ENCODE data around the gene NUAK2. TPM values are rescaled to one million over a fixed set of nuclear protein-coding genes. Genes with fewer than 3 reads are reported as not detected.
A peak's percentile ranks its signal among the peaks of the same experiment; 100 is the strongest.

The NUAK2 gene
- total RNA-seq, 1 experiment from 2014 or later, result 25.7 TPM

DNA sequence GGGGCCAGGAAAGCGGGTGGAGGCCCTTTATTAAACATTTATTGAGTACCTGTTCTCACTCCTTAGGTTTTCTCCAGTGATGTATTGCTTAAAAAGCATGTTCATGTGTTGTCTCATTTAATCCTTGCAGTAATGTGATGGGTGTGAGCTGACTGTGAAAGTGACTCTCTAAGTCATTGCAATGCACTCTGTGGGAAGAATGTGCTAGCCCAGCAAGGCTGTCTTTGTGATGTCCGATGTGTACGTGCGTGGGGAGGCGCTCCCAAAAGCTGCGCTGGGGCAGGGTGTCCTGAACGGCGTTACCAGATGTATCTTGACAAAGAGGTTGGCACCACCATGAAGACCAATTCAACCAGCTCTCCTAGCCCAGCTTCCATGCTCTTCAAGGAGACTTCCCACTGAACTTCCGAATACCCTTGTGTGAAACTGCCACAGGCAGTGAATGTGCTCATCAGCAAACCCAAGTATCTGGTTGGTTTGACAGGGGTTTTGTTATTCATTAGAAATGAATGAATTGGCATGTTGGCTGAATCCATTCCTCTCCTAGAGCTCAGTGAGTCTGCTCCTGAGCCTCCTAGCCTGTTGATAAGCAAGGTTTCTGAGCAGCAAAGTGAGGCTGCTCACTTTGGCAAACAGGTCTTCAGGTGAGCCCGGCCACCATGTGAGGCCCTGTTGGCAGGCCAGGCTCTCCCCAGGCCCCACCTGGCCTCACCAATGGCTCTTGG lies 28.0 kb downstream of the NUAK2 start:
- Mint-ChIP-seq H3K9me3 (ENCODE audit: unreplicated experiment) (no peaks in the 10 kb centered on the region), H3K4me1 (ENCODE audit: low read depth, unreplicated experiment) (peaks cover 52% of the 10 kb centered on the region), H3K36me3 (ENCODE audit: insufficient read depth, unreplicated experiment) (peaks cover 16% of the 10 kb centered on the region), H3K27me3 (ENCODE audit: insufficient read depth, unreplicated experiment) (no peaks in the 10 kb centered on the region), H3K4me3 (ENCODE audit: unreplicated experiment) (peak overlapping the region; percentile 46), H3K27ac (ENCODE audit: unreplicated experiment) (peak overlapping the region; percentile 97)
- DNase-seq, result no peak
- intact Hi-C loops (cut with micrococcal nuclease; ENCODE audit: unreplicated experiment), result no loop called here
- no peaks in the 10 kb centered on the region for H3K36me3 ChIP-seq (ENCODE audit: control insufficient read depth, insufficient read depth, low read length)
- peaks cover 72% of the 10 kb centered on the region for H3K4me1 ChIP-seq
- H3K4me3 ChIP-seq (ENCODE audit: low read depth, low read length), result no peak overlapping the region
- TF ChIP-seq, protein P1, sequence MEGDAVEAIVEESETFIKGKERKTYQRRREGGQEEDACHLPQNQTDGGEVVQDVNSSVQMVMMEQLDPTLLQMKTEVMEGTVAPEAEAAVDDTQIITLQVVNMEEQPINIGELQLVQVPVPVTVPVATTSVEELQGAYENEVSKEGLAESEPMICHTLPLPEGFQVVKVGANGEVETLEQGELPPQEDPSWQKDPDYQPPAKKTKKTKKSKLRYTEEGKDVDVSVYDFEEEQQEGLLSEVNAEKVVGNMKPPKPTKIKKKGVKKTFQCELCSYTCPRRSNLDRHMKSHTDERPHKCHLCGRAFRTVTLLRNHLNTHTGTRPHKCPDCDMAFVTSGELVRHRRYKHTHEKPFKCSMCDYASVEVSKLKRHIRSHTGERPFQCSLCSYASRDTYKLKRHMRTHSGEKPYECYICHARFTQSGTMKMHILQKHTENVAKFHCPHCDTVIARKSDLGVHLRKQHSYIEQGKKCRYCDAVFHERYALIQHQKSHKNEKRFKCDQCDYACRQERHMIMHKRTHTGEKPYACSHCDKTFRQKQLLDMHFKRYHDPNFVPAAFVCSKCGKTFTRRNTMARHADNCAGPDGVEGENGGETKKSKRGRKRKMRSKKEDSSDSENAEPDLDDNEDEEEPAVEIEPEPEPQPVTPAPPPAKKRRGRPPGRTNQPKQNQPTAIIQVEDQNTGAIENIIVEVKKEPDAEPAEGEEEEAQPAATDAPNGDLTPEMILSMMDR (IDR thresholded peaks at IDR 0.05; ENCODE audit: insufficient read depth in 1 of 2, low read depth in 1 of 2, low read length in 1 of 2, severe bottlenecking in 1 of 2, unreplicated experiment in 1 of 2), result no peak
- H3K9me3 ChIP-seq, result no peaks in the 10 kb centered on the region
- ChIA-PET CTCF (interaction anchor here (0.8 to 1.8 kb wide), 5 partner anchors 9 to 192 kb away, joined by 4 to 17 read pairs (median 5); no protein-coding TSS in a partner anchor), POLR2A (interaction anchor here (2.4 kb wide), 1 partner anchor 9 kb away, joined by 12 read pairs; no protein-coding TSS in a partner anchor)
- no TSS peak for BruUV-seq (replicated peaks)
- H3K27me3 ChIP-seq (replicated peaks; ENCODE audit: control insufficient read depth, insufficient read depth, low read length), result no peaks in the 10 kb centered on the region

DNA sequence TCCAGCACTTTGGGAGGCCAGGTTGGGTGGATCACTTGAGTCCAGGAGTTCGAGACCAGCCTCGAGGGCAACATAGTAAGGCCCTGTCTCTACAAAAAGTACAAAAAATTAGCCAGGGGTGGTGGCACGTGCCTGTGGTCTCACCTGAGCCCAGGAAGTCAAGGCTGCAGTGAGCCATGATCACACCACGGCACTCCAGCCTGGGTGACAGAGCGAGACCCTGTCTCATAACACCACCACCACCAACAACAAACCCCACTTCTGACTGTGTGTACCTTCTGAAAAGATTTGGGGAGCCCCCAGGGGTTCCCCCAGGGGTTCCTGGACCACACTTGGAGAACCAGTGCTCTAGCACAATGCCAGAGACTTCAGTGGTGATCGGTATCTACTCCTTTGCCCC lies 29.9 kb downstream of the NUAK2 start:
- ChIA-PET CTCF (no interaction called here), POLR2A (no interaction called here)
- no peaks in the 10 kb centered on the region for H3K36me3 ChIP-seq (ENCODE audit: control insufficient read depth, insufficient read depth, low read length)
- intact Hi-C loops (cut with micrococcal nuclease; ENCODE audit: unreplicated experiment), result no loop called here
- Mint-ChIP-seq H3K9me3 (ENCODE audit: unreplicated experiment) (no peaks in the 10 kb centered on the region), H3K27me3 (ENCODE audit: insufficient read depth, unreplicated experiment) (no peaks in the 10 kb centered on the region), H3K27ac (ENCODE audit: unreplicated experiment) (peak overlapping the region; percentile 97), H3K4me1 (ENCODE audit: low read depth, unreplicated experiment) (peaks cover 47% of the 10 kb centered on the region), H3K36me3 (ENCODE audit: insufficient read depth, unreplicated experiment) (peaks cover 6% of the 10 kb centered on the region), H3K4me3 (ENCODE audit: unreplicated experiment) (no peak overlapping the region)
- H3K27me3 ChIP-seq (replicated peaks; ENCODE audit: control insufficient read depth, insufficient read depth, low read length), result no peaks in the 10 kb centered on the region
- no TSS peak for BruUV-seq (replicated peaks)
- TF ChIP-seq, protein P1 (IDR thresholded peaks at IDR 0.05; ENCODE audit: insufficient read depth in 1 of 2, low read depth in 1 of 2, low read length in 1 of 2, severe bottlenecking in 1 of 2, unreplicated experiment in 1 of 2), result no peak
- DNase-seq, result no peak
- peaks cover 56% of the 10 kb centered on the region for H3K4me1 ChIP-seq
- no peaks in the 10 kb centered on the region for H3K9me3 ChIP-seq
- no peak overlapping the region for H3K4me3 ChIP-seq (ENCODE audit: low read depth, low read length)

- Histone ChIP-seq H3K4me3 (ENCODE audit: low read depth, low read length) (no peak overlapping the region), H3K4me1 (peaks cover 51% of the 10 kb centered on the region), H3K9me3 (no peaks in the 10 kb centered on the region), H3K27me3 (replicated peaks; ENCODE audit: control insufficient read depth, insufficient read depth, low read length) (no peaks in the 10 kb centered on the region), H3K36me3 (ENCODE audit: control insufficient read depth, insufficient read depth, low read length) (no peaks in the 10 kb centered on the region)
- intact Hi-C loops (cut with micrococcal nuclease; ENCODE audit: unreplicated experiment), result no loop called here
- TF ChIP-seq, protein P1 (IDR thresholded peaks at IDR 0.05; ENCODE audit: insufficient read depth in 1 of 2, low read depth in 1 of 2, low read length in 1 of 2, severe bottlenecking in 1 of 2, unreplicated experiment in 1 of 2), result no peak
- Mint-ChIP-seq H3K27me3 (ENCODE audit: insufficient read depth, unreplicated experiment) (no peaks in the 10 kb centered on the region), H3K9me3 (ENCODE audit: unreplicated experiment) (no peaks in the 10 kb centered on the region), H3K36me3 (ENCODE audit: insufficient read depth, unreplicated experiment) (no peaks in the 10 kb centered on the region), H3K4me3 (ENCODE audit: unreplicated experiment) (no peak overlapping the region), H3K4me1 (ENCODE audit: low read depth, unreplicated experiment) (peaks cover 46% of the 10 kb centered on the region), H3K27ac (ENCODE audit: unreplicated experiment) (peak overlapping the region; percentile 33)
- ChIA-PET CTCF (no interaction called here), POLR2A (interaction anchor here (0.7 to 1.1 kb wide), 2 partner anchors 34 to 1745 kb away, joined by 3 to 5 read pairs; partner anchors contain the start of gene C1orf116)
- no peak for DNase-seq
- no TSS peak for BruUV-seq (replicated peaks)
Observed at GRCh38 chr1:205287767-205288559, 33.6 kb downstream of the NUAK2 start.
